GM12878 (cell line): ENCODE data around the gene CHMP4A. TPM values are rescaled to one million over a fixed set of nuclear protein-coding genes. Genes with fewer than 3 reads are reported as not detected.

Source experiments
- BRCA1 ChIP-seq: IDR thresholded peaks from 2 replicates; pipeline ENCODE4 v1.6.1; 2011; ENCODE audit warnings: low read depth, low read length, improper control_type of control experiment
- FOXM1 ChIP-seq: IDR thresholded peaks from 2 replicates; pipeline ENCODE4 v1.6.1; 2012; ENCODE audit warnings: low read depth, mild to moderate bottlenecking, inconsistent platforms, low read length, moderate library complexity
- MEF2A ChIP-seq: IDR thresholded peaks from 2 replicates; pipeline ENCODE4 v1.6.1; 2011; ENCODE audit warnings: low read depth, mild to moderate bottlenecking, low read length, moderate library complexity; ENCODE audit not compliant: insufficient read depth
- NR2C1 ChIP-seq: fragments of 450-650 bp; IDR thresholded peaks from 2 replicates; pipeline ENCODE4 v1.6.1; 2017; ENCODE audit warnings: antibody characterized with exemption, mild to moderate bottlenecking, moderate library complexity
- SIX5 ChIP-seq: IDR thresholded peaks from 2 replicates; pipeline ENCODE4 v1.6.1; 2011; ENCODE audit warnings: mild to moderate bottlenecking, low read depth, low read length, moderate library complexity; ENCODE audit not compliant: severe bottlenecking
- SP1 ChIP-seq: IDR thresholded peaks from one replicate; pipeline ENCODE4 v1.6.1; 2011; ENCODE audit warnings: low read depth, low read length
- ZNF207 ChIP-seq: fragments of 450-650 bp; IDR thresholded peaks from 2 replicates; pipeline ENCODE4 v1.6.1; 2014; ENCODE audit warnings: antibody characterized with exemption, mild to moderate bottlenecking, borderline replicate concordance
- polyA plus RNA-seq, 11 experiments: library from polyadenylated mRNA; depleted of rRNA in 4 of 11; unstranded in 6 of 11; stranded (reverse) in 5 of 11; fragments of >200 nt; fragmentation: Nextera tagmentation in 4 of 11; fragmentation: Illumina TruSeq in 1 of 11; extraction: Ambion mirVana in 4 of 11; extraction: Trizol in 1 of 11; gene quantifications; 1 replicate in 1 of 11; 2 replicates in 10 of 11; pipeline versions ENCODE4 v1.2.1 to v1.2.3, GENCODE V29; 2011 to 2016; ENCODE audit warnings: inconsistent platforms in 2 of 11, missing spikeins in 2 of 11, low read depth in 1 of 11
- total RNA-seq, 4 experiments: library from RNA; depleted of rRNA in 3 of 4; stranded (reverse); fragments of >200 nt in 3 of 4; fragmentation: Illumina TruSeq in 1 of 4; extraction: Trizol in 1 of 4; gene quantifications; 2 replicates each; pipeline versions ENCODE4 v1.2.1 to v1.2.3, GENCODE V29; 2013 to 2021
- TF ChIP-seq, protein P1 (sequence below): fragments of 450-650 bp; formaldehyde crosslinking; IDR thresholded peaks from 2 replicates; pipeline ENCODE4 v1.5.0; 2022; ENCODE audit warnings: mild to moderate bottlenecking, missing genetic modification characterization
- TF ChIP-seq, protein P2 (sequence below): fragments of 450-650 bp; IDR thresholded peaks from 2 replicates; pipeline ENCODE4 v1.6.1; 2017; ENCODE audit warnings: mild to moderate bottlenecking, moderate library complexity
- TF ChIP-seq, protein P3 (sequence below): IDR thresholded peaks from 2 replicates; pipeline ENCODE4 v1.6.1; 2012; ENCODE audit warnings: low read depth, low read length, improper control_type of control experiment
- TF ChIP-seq, protein P4 (sequence below): fragments of 450-650 bp; conservative IDR thresholded peaks from 2 replicates; pipeline ENCODE4 v1.6.1; 2017; ENCODE audit warnings: mild to moderate bottlenecking, moderate library complexity
- TF ChIP-seq, protein P5 (sequence below): IDR thresholded peaks from 2 replicates; pipeline ENCODE4 v1.6.1; 2011; ENCODE audit warnings: borderline replicate concordance, low read depth, mild to moderate bottlenecking, moderate library complexity, mixed read lengths, low read length; ENCODE audit not compliant: insufficient read depth; ENCODE audit errors: extremely low read length
- TF ChIP-seq, protein P6 (sequence below): fragments of 150-350 bp; IDR thresholded peaks from 2 replicates; pipeline ENCODE4 v1.6.1; 2016; ENCODE audit warnings: low read depth, low read length

The CHMP4A gene
- total and polyA plus RNA-seq, 10 of the 15 experiments (the other 5 are each of a cell fraction or from before 2014, with no cell fraction given) = 35.5 to 151 (median 84.7) TPM

DNA sequence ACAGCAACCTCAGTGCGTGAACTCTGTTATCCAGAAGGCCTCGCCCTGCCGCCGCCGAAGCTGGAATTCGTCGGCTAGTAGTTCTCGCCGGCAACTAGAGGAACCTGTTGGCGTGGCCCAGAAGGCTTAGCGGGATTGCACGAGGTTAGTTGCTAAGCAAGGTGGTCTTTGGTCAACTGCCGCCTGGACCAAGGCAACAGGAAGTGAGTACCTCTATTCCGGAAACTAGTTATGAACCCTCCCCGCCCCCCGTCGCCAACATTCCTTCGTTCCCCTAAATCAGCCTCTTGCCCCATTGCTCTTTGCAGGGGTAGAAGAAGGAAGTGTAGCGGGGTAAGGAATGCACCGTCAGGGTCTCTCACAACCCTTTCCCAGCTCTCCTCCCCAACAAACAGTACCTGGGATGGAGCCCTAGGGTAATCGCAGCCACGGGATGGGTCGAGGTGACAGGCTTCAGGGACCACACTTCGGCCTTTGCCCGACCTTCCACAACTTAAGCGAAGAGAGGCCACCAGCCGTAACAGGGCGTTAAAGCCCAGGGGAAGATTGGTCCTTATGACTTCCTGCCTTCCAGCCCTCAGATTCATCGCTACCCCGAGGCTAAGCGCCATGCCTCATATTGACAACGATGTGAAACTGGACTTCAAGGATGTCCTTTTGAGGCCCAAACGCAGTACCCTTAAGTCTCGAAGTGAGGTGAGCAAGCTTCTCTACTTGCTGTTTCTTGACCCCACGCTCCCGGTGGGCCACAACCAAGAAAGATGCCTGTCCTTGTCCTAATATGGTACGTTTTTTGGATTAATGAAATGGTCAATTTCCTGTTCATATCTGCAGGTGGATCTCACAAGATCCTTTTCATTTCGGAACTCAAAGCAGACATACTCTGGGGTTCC, 19.6 kb upstream of the CHMP4A start, which contains the start of gene GMPR2 (continued):
- TF ChIP-seq, protein P1, sequence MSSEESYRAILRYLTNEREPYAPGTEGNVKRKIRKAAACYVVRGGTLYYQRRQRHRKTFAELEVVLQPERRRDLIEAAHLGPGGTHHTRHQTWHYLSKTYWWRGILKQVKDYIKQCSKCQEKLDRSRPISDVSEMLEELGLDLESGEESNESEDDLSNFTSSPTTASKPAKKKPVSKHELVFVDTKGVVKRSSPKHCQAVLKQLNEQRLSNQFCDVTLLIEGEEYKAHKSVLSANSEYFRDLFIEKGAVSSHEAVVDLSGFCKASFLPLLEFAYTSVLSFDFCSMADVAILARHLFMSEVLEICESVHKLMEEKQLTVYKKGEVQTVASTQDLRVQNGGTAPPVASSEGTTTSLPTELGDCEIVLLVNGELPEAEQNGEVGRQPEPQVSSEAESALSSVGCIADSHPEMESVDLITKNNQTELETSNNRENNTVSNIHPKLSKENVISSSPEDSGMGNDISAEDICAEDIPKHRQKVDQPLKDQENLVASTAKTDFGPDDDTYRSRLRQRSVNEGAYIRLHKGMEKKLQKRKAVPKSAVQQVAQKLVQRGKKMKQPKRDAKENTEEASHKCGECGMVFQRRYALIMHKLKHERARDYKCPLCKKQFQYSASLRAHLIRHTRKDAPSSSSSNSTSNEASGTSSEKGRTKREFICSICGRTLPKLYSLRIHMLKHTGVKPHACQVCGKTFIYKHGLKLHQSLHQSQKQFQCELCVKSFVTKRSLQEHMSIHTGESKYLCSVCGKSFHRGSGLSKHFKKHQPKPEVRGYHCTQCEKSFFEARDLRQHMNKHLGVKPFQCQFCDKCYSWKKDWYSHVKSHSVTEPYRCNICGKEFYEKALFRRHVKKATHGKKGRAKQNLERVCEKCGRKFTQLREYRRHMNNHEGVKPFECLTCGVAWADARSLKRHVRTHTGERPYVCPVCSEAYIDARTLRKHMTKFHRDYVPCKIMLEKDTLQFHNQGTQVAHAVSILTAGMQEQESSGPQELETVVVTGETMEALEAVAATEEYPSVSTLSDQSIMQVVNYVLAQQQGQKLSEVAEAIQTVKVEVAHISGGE (CRISPR knock-in tag) = peak; percentile 69
- TF ChIP-seq MEF2A (no peak), BRCA1 (no peak), SIX5 (no peak), FOXM1 (no peak), NR2C1 (no peak; the same call in 1 of the 2 replicates), SP1 (no peak), ZNF207 (peak; percentile 67; the same call in 1 of the 2 replicates)
- TF ChIP-seq, protein P2, sequence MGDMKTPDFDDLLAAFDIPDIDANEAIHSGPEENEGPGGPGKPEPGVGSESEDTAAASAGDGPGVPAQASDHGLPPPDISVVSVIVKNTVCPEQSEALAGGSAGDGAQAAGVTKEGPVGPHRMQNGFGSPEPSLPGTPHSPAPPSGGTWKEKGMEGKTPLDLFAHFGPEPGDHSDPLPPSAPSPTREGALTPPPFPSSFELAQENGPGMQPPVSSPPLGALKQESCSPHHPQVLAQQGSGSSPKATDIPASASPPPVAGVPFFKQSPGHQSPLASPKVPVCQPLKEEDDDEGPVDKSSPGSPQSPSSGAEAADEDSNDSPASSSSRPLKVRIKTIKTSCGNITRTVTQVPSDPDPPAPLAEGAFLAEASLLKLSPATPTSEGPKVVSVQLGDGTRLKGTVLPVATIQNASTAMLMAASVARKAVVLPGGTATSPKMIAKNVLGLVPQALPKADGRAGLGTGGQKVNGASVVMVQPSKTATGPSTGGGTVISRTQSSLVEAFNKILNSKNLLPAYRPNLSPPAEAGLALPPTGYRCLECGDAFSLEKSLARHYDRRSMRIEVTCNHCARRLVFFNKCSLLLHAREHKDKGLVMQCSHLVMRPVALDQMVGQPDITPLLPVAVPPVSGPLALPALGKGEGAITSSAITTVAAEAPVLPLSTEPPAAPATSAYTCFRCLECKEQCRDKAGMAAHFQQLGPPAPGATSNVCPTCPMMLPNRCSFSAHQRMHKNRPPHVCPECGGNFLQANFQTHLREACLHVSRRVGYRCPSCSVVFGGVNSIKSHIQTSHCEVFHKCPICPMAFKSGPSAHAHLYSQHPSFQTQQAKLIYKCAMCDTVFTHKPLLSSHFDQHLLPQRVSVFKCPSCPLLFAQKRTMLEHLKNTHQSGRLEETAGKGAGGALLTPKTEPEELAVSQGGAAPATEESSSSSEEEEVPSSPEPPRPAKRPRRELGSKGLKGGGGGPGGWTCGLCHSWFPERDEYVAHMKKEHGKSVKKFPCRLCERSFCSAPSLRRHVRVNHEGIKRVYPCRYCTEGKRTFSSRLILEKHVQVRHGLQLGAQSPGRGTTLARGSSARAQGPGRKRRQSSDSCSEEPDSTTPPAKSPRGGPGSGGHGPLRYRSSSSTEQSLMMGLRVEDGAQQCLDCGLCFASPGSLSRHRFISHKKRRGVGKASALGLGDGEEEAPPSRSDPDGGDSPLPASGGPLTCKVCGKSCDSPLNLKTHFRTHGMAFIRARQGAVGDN = 0 out of 2 replicates have a peak, but pooled peaks have one; percentile 63
- TF ChIP-seq, protein P3, sequence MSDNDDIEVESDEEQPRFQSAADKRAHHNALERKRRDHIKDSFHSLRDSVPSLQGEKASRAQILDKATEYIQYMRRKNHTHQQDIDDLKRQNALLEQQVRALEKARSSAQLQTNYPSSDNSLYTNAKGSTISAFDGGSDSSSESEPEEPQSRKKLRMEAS = no peak
- TF ChIP-seq, protein P4, sequence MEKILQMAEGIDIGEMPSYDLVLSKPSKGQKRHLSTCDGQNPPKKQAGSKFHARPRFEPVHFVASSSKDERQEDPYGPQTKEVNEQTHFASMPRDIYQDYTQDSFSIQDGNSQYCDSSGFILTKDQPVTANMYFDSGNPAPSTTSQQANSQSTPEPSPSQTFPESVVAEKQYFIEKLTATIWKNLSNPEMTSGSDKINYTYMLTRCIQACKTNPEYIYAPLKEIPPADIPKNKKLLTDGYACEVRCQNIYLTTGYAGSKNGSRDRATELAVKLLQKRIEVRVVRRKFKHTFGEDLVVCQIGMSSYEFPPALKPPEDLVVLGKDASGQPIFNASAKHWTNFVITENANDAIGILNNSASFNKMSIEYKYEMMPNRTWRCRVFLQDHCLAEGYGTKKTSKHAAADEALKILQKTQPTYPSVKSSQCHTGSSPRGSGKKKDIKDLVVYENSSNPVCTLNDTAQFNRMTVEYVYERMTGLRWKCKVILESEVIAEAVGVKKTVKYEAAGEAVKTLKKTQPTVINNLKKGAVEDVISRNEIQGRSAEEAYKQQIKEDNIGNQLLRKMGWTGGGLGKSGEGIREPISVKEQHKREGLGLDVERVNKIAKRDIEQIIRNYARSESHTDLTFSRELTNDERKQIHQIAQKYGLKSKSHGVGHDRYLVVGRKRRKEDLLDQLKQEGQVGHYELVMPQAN = peak; percentile 80
- TF ChIP-seq, protein P5, sequence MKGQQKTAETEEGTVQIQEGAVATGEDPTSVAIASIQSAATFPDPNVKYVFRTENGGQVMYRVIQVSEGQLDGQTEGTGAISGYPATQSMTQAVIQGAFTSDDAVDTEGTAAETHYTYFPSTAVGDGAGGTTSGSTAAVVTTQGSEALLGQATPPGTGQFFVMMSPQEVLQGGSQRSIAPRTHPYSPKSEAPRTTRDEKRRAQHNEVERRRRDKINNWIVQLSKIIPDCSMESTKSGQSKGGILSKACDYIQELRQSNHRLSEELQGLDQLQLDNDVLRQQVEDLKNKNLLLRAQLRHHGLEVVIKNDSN = no peak
- TF ChIP-seq, protein P6, sequence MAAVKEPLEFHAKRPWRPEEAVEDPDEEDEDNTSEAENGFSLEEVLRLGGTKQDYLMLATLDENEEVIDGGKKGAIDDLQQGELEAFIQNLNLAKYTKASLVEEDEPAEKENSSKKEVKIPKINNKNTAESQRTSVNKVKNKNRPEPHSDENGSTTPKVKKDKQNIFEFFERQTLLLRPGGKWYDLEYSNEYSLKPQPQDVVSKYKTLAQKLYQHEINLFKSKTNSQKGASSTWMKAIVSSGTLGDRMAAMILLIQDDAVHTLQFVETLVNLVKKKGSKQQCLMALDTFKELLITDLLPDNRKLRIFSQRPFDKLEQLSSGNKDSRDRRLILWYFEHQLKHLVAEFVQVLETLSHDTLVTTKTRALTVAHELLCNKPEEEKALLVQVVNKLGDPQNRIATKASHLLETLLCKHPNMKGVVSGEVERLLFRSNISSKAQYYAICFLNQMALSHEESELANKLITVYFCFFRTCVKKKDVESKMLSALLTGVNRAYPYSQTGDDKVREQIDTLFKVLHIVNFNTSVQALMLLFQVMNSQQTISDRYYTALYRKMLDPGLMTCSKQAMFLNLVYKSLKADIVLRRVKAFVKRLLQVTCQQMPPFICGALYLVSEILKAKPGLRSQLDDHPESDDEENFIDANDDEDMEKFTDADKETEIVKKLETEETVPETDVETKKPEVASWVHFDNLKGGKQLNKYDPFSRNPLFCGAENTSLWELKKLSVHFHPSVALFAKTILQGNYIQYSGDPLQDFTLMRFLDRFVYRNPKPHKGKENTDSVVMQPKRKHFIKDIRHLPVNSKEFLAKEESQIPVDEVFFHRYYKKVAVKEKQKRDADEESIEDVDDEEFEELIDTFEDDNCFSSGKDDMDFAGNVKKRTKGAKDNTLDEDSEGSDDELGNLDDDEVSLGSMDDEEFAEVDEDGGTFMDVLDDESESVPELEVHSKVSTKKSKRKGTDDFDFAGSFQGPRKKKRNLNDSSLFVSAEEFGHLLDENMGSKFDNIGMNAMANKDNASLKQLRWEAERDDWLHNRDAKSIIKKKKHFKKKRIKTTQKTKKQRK = no peak
